Activated CD4-positive, alpha-beta T cell treated with anti-CD3 and anti-CD28 coated beads, Interleukin-2, Interleukin-4, amounts not matched to agents 100 ng/mL and 50 ng/mL, durations not matched to agents 16 hours and 8 hours (primary cell): ENCODE measurements around the gene PEPD.

Experiments
- DNase-seq: peaks from one replicate; pipeline ENCODE4 v3.0.0-alpha.2; 2020; ENCODE audit warnings: low spot score

PEPD gene

GRCh38 chr19:33510462-33511194 lies 11.0 kb downstream of the PEPD start:
- DNase-seq = no peak

GRCh38 chr19:33509774-33510173 lies 11.8 kb downstream of the PEPD start:
- DNase-seq = no peak

- DNase-seq = no peak
These were observed 12.5 kb downstream of the PEPD start for GRCh38 chr19:33508941-33509614.

- no peak for DNase-seq
These were observed 13.2 kb downstream of the PEPD start for GRCh38 chr19:33508431-33508830.

- no peak for DNase-seq
These were observed 13.6 kb downstream of the PEPD start for GRCh38 chr19:33508009-33508408.

- no peak for DNase-seq
These were observed 14.3 kb downstream of the PEPD start for GRCh38 chr19:33507021-33507956.

- DNase-seq = no peak
These were observed 15.1 kb downstream of the PEPD start for GRCh38 chr19:33506498-33506897.

GRCh38 chr19:33505823-33506222 lies 15.8 kb downstream of the PEPD start:
- DNase-seq = no peak

GRCh38 chr19:33505148-33505547 lies 16.4 kb downstream of the PEPD start:
- DNase-seq = no peak

GRCh38 chr19:33504058-33504444 lies 17.5 kb downstream of the PEPD start:
- no peak for DNase-seq

- DNase-seq = no peak
These were observed 18.0 kb downstream of the PEPD start for GRCh38 chr19:33503433-33504057.

GRCh38 chr19:33503030-33503429 lies 18.6 kb downstream of the PEPD start:
- DNase-seq = no peak

- no peak for DNase-seq
These were observed 19.1 kb downstream of the PEPD start for GRCh38 chr19:33502521-33502920.

GRCh38 chr19:33501693-33502356 lies 19.8 kb downstream of the PEPD start:
- no peak for DNase-seq

GRCh38 chr19:33500991-33501390 lies 20.6 kb downstream of the PEPD start:
- DNase-seq = no peak

- no peak for DNase-seq
These were observed 21.0 kb downstream of the PEPD start for GRCh38 chr19:33500586-33500985.

GRCh38 chr19:33499671-33500506 lies 21.7 kb downstream of the PEPD start:
- no peak for DNase-seq

GRCh38 chr19:33499248-33499647 lies 22.3 kb downstream of the PEPD start:
- no peak for DNase-seq

GRCh38 chr19:33498391-33499000 lies 23.1 kb downstream of the PEPD start:
- DNase-seq = no peak

GRCh38 chr19:33497778-33498175 lies 23.8 kb downstream of the PEPD start:
- DNase-seq = no peak
